Smooth muscle cell (in vitro differentiated cells): ENCODE data around the gene STIM1. TPM values are rescaled to one million over a fixed set of nuclear protein-coding genes. Genes with fewer than 3 reads are reported as not detected.

ENCODE experiments used
- DNase-seq: peaks from one replicate; lab custom pipeline; 2025; ENCODE audit not compliant: unreplicated experiment; lab: John Stamatoyannopoulos, UW
- H2AFZ ChIP-seq: fragments of 200-600 bp; sonication (generic); 2 replicates; pipeline ENCODE4 v1.6.0; 2016; ENCODE audit warnings: antibody characterized with exemption, low read depth, mild to moderate bottlenecking
- H3F3A ChIP-seq: fragments of 200-600 bp; sonication (generic); 2 replicates; pipeline ENCODE4 v1.6.0; 2017; ENCODE audit warnings: antibody characterized with exemption, low read depth
- H3K27ac ChIP-seq: fragments of 200-600 bp; sonication (generic); 2 replicates; pipeline ENCODE4 v1.5.1; 2016; ENCODE audit warnings: low read depth, mild to moderate bottlenecking
- H3K27me3 ChIP-seq: fragments of 200-600 bp; sonication (generic); 2 replicates; pipeline ENCODE4 v1.6.1; 2016; ENCODE audit warnings: low read depth, mild to moderate bottlenecking
- H3K36me3 ChIP-seq: fragments of 200-600 bp; sonication (generic); 2 replicates; pipeline ENCODE4 v1.5.1; 2016; ENCODE audit warnings: low read depth
- H3K4me1 ChIP-seq: fragments of 200-600 bp; sonication (generic); 2 replicates; pipeline ENCODE4 v1.5.1; 2016; ENCODE audit warnings: low read depth
- H3K4me2 ChIP-seq: fragments of 200-600 bp; sonication (generic); 2 replicates; pipeline ENCODE4 v1.6.0; 2016; ENCODE audit warnings: mild to moderate bottlenecking
- H3K4me3 ChIP-seq: fragments of 200-600 bp; sonication (generic); 2 replicates; pipeline ENCODE4 v1.5.1; 2016; ENCODE audit warnings: mild to moderate bottlenecking
- H3K79me2 ChIP-seq: fragments of 200-600 bp; sonication (generic); 2 replicates; pipeline ENCODE4 v1.6.0; 2016; ENCODE audit warnings: low read depth, mild to moderate bottlenecking
- H3K9ac ChIP-seq: fragments of 200-600 bp; sonication (generic); 2 replicates; pipeline ENCODE4 v1.6.0; 2016; ENCODE audit warnings: low read depth
- H3K9me3 ChIP-seq: fragments of 200-600 bp; sonication (generic); replicated peaks from 2 replicates; pipeline ENCODE4 v1.5.1; 2016; ENCODE audit warnings: low read depth
- H4K20me1 ChIP-seq: fragments of 200-600 bp; sonication (generic); 2 replicates; pipeline ENCODE4 v1.6.0; 2016; ENCODE audit warnings: low read depth
- WGBS: methylation state at CpG from one replicate; pipeline ENCODE4 v1.1.7; 2016; ENCODE audit warnings: low lambda C conversion rate; 5-methylcytosine and 5-hydroxymethylcytosine counted together
- polyA plus RNA-seq: library from polyadenylated mRNA; unstranded; fragments of >200 nt; fragmentation: Nextera tagmentation; extraction: Ambion mirVana; gene quantifications from 2 replicates; pipeline ENCODE4 v1.2.1, GENCODE V29; 2016
- total RNA-seq: library from RNA; depleted of rRNA; stranded (reverse); fragments of >200 nt; gene quantifications from 2 replicates; pipeline ENCODE4 v1.2.3, GENCODE V29; 2014
- TF ChIP-seq, protein P1 (sequence below): fragments of 200-600 bp; sonication (generic); IDR thresholded peaks from 2 replicates; pipeline ENCODE4 v1.5.1; 2017; ENCODE audit warnings: borderline replicate concordance, mild to moderate bottlenecking, antibody characterized with exemption; ENCODE audit not compliant: insufficient read depth, poor library complexity, severe bottlenecking

The STIM1 gene
- total and polyA plus RNA-seq, 2 experiments from 2014 or later = 15.3 to 31.5 TPM

DNA sequence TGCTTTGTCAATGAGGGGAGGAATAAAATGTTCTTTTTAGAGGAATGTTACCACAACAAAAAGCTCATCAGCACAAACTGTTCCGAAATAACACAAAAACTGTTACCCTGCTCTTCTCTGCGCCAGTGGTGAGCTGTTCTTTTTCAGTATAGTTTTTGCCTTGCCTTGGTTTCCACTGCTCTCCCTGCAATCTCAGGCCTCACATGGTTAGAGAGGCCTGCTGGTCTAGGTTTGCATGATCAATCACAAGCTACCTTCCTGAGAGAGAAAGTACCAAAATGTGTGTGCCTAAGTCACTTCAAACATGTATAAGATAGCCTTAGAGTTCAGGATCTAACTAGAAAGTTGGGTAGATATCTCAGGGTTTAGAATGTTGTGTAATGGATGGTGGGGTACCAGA is 114.6 kb downstream of the STIM1 start:
- no peak overlapping the region for H3K9ac ChIP-seq
- peaks cover 7% of the 10 kb centered on the region for H4K20me1 ChIP-seq
- H3K27me3 ChIP-seq = no peaks in the 10 kb centered on the region
- TF ChIP-seq, protein P1, sequence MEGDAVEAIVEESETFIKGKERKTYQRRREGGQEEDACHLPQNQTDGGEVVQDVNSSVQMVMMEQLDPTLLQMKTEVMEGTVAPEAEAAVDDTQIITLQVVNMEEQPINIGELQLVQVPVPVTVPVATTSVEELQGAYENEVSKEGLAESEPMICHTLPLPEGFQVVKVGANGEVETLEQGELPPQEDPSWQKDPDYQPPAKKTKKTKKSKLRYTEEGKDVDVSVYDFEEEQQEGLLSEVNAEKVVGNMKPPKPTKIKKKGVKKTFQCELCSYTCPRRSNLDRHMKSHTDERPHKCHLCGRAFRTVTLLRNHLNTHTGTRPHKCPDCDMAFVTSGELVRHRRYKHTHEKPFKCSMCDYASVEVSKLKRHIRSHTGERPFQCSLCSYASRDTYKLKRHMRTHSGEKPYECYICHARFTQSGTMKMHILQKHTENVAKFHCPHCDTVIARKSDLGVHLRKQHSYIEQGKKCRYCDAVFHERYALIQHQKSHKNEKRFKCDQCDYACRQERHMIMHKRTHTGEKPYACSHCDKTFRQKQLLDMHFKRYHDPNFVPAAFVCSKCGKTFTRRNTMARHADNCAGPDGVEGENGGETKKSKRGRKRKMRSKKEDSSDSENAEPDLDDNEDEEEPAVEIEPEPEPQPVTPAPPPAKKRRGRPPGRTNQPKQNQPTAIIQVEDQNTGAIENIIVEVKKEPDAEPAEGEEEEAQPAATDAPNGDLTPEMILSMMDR = no peak
- peaks cover 7% of the 10 kb centered on the region for H3K79me2 ChIP-seq
- H3K4me1 ChIP-seq = no peaks in the 10 kb centered on the region
- H2AFZ ChIP-seq = no peak overlapping the region
- H3K4me2 ChIP-seq = no peak overlapping the region
- DNase-seq = no peak
- H3K27ac ChIP-seq = no peak overlapping the region
- H3K4me3 ChIP-seq = no peak overlapping the region
- H3K36me3 ChIP-seq = no peaks in the 10 kb centered on the region
- no peaks in the 10 kb centered on the region for H3K9me3 ChIP-seq
- no peaks in the 10 kb centered on the region for H3F3A ChIP-seq
- 97% methylated on average over 2 of the region's 2 CpGs for WGBS

DNA sequence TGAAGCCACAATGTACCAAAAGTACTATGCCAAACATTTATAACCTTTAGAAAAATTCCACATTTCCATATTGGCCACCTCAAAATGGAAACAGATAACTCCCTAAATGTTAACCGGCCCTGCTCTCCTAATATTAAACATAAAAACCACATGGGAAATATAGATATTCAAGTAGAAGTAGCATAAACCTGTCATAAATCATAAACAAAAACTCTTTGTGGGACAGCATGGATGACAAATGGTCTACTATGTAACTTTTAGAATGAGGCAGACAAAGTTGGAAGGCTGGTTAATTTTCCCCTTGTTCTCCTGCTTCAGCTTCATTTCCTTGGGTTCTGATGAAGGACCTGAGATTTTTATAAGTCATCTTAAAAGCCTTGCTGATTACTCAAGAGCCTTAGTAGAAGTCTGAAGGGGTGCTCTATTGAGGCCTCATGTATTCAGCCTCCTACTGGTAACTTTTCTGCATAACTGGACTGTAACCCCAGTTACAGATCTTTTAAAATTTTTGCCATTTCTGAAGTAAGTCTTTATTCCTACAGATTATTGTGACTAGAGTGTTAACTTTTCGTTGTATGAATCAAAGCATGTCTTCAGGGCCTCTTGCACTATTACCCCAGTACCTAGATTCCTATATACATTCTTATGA is 116.4 kb downstream of the STIM1 start:
- H2AFZ ChIP-seq = no peak overlapping the region
- WGBS = 92% methylated on average over 2 of the region's 2 CpGs
- H3K4me3 ChIP-seq = no peak overlapping the region
- H4K20me1 ChIP-seq = peaks cover under 1% of the 10 kb centered on the region
- no peak overlapping the region for H3K27ac ChIP-seq
- TF ChIP-seq, protein P1 = no peak
- no peak overlapping the region for H3K4me2 ChIP-seq
- no peak overlapping the region for H3K9ac ChIP-seq
- no peaks in the 10 kb centered on the region for H3K4me1 ChIP-seq
- no peaks in the 10 kb centered on the region for H3F3A ChIP-seq
- no peaks in the 10 kb centered on the region for H3K79me2 ChIP-seq
- DNase-seq = no peak
- no peaks in the 10 kb centered on the region for H3K27me3 ChIP-seq
- no peaks in the 10 kb centered on the region for H3K36me3 ChIP-seq
- no peaks in the 10 kb centered on the region for H3K9me3 ChIP-seq

DNA sequence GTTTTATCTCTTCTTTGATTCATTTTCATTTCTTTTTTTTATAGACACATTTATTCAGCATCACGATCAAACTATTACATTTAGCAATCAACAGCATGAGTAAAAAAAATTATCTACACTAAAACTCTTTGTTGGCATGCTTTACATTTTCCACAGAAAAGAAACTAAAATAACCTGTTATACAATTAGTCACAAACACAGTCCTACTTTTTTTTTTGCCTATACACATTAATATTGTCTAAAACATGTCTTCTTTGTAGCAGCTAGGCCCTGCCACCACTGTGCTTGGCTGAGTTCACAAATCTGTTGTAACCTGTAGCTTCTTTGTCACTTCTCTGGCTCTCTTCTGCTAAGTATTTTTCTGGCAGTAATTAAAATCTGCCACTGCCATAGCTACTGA is 117.0 kb downstream of the STIM1 start:
- no peaks in the 10 kb centered on the region for H3K9me3 ChIP-seq
- H3K79me2 ChIP-seq = no peaks in the 10 kb centered on the region
- WGBS = 91% methylated on average over 1 of the region's 1 CpG
- H3K27me3 ChIP-seq = no peaks in the 10 kb centered on the region
- no peaks in the 10 kb centered on the region for H3K4me1 ChIP-seq
- TF ChIP-seq, protein P1 = no peak
- DNase-seq = no peak
- H4K20me1 ChIP-seq = no peaks in the 10 kb centered on the region
- no peaks in the 10 kb centered on the region for H3K36me3 ChIP-seq
- no peak overlapping the region for H3K27ac ChIP-seq
- no peak overlapping the region for H2AFZ ChIP-seq
- H3F3A ChIP-seq = no peaks in the 10 kb centered on the region
- H3K4me3 ChIP-seq = no peak overlapping the region
- no peak overlapping the region for H3K9ac ChIP-seq
- no peak overlapping the region for H3K4me2 ChIP-seq

DNA sequence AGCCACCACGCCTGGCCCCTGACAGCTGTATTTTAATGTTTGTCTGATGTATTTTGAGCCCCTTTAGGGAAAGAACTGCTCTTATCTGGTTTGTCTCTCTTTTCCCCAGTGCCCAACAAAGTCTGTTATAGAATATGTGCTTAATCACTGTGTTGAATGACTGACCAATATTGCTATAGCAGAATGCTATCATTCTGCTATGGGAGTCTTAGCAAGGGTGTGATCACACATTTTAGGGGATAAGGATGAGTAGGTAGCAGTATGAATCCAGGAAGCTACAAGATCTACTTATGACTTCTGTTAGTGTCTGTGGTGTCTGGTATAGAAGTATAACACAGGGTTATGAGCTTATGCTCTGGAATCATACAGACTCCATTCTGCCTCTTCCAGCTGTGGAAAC is 121.6 kb downstream of the STIM1 start:
- H2AFZ ChIP-seq = no peak overlapping the region
- H3K4me2 ChIP-seq = no peak overlapping the region
- H3K27ac ChIP-seq = no peak overlapping the region
- no peaks in the 10 kb centered on the region for H3K79me2 ChIP-seq
- no peaks in the 10 kb centered on the region for H3F3A ChIP-seq
- 95% methylated on average over 1 of the region's 1 CpG for WGBS
- H3K9me3 ChIP-seq = no peaks in the 10 kb centered on the region
- no peaks in the 10 kb centered on the region for H3K27me3 ChIP-seq
- no peak overlapping the region for H3K4me3 ChIP-seq
- TF ChIP-seq, protein P1 = no peak
- H3K36me3 ChIP-seq = no peaks in the 10 kb centered on the region
- H3K9ac ChIP-seq = no peak overlapping the region
- no peak for DNase-seq
- no peaks in the 10 kb centered on the region for H3K4me1 ChIP-seq
- H4K20me1 ChIP-seq = no peaks in the 10 kb centered on the region
